ENCODE data around the gene SC5D.

Gene SC5D

GRCh38 chr11:121292495-121293287 lies at the start of gene SC5D:
Gene SC5D, plus strand, starts transcription at chr11:121292771. Its CDS starts 10,605 bp downstream, at chr11:121303376.
- peak; percentile 85 to 89 (median 89) for DNase-seq (ENCODE audit: low read depth in 2 of 3, low spot score in 1 of 3)

GRCh38 chr11:121244884-121245283 lies 47.7 kb upstream of the SC5D start:
- DNase-seq (ENCODE audit: low read depth in 2 of 3, low spot score in 1 of 3): no peak

GRCh38 chr11:121246021-121246768 lies 46.4 kb upstream of the SC5D start:
- no peak for DNase-seq (ENCODE audit: low read depth in 2 of 3, low spot score in 1 of 3)

GRCh38 chr11:121246769-121247035 lies 45.9 kb upstream of the SC5D start:
- no peak for DNase-seq (ENCODE audit: low read depth in 2 of 3, low spot score in 1 of 3)

GRCh38 chr11:121248496-121248895 lies 44.1 kb upstream of the SC5D start:
- no peak for DNase-seq (ENCODE audit: low read depth in 2 of 3, low spot score in 1 of 3)

- DNase-seq (ENCODE audit: low read depth in 2 of 3, low spot score in 1 of 3): peak in 1 of 3 donors; percentile 11
These were observed 43.4 kb upstream of the SC5D start for GRCh38 chr11:121249039-121249663.

- no peak for DNase-seq (ENCODE audit: low read depth in 2 of 3, low spot score in 1 of 3)
These were observed 41.7 kb upstream of the SC5D start for GRCh38 chr11:121250843-121251242.

GRCh38 chr11:121253951-121254350 lies 38.6 kb upstream of the SC5D start:
- no peak for DNase-seq (ENCODE audit: low read depth in 2 of 3, low spot score in 1 of 3)

GRCh38 chr11:121254756-121255155 lies 37.8 kb upstream of the SC5D start:
- no peak for DNase-seq (ENCODE audit: low read depth in 2 of 3, low spot score in 1 of 3)

GRCh38 chr11:121255473-121256125 lies 37.0 kb upstream of the SC5D start:
- no peak for DNase-seq (ENCODE audit: low read depth in 2 of 3, low spot score in 1 of 3)

GRCh38 chr11:121257289-121257688 lies 35.3 kb upstream of the SC5D start:
- no peak for DNase-seq (ENCODE audit: low read depth in 2 of 3, low spot score in 1 of 3)

GRCh38 chr11:121257976-121258375 lies 34.6 kb upstream of the SC5D start:
- DNase-seq (ENCODE audit: low read depth in 2 of 3, low spot score in 1 of 3): no peak

GRCh38 chr11:121265586-121265985 lies 27.0 kb upstream of the SC5D start:
- no peak for DNase-seq (ENCODE audit: low read depth in 2 of 3, low spot score in 1 of 3)

GRCh38 chr11:121268581-121268980 lies 24.0 kb upstream of the SC5D start:
- DNase-seq (ENCODE audit: low read depth in 2 of 3, low spot score in 1 of 3): no peak

- no peak for DNase-seq (ENCODE audit: low read depth in 2 of 3, low spot score in 1 of 3)
These were observed 22.4 kb upstream of the SC5D start for GRCh38 chr11:121270001-121270678.

GRCh38 chr11:121274332-121274991 lies 18.1 kb upstream of the SC5D start:
- no peak for DNase-seq (ENCODE audit: low read depth in 2 of 3, low spot score in 1 of 3)

- DNase-seq (ENCODE audit: low read depth in 2 of 3, low spot score in 1 of 3): no peak
These were observed 10.9 kb upstream of the SC5D start for GRCh38 chr11:121281698-121282097.

- DNase-seq (ENCODE audit: low read depth in 2 of 3, low spot score in 1 of 3): no peak
These were observed 10.2 kb upstream of the SC5D start for GRCh38 chr11:121282386-121282785.

GRCh38 chr11:121282886-121283502 lies 9.6 kb upstream of the SC5D start:
- no peak for DNase-seq (ENCODE audit: low read depth in 2 of 3, low spot score in 1 of 3)

GRCh38 chr11:121291319-121291718 lies 1.3 kb upstream of the SC5D start:
- no peak for DNase-seq (ENCODE audit: low read depth in 2 of 3, low spot score in 1 of 3)
